Neutrophil (primary cell): ENCODE measurements around the gene TMEM217.

Source experiments
- H3K27ac ChIP-seq: fragments of 200-600 bp; sonication (generic); 2 replicates; pipeline ENCODE4 v1.5.1; 2016; ENCODE audit warnings: mild to moderate bottlenecking, moderate library complexity
- H3K27me3 ChIP-seq: fragments of 200-600 bp; sonication (generic); 2 replicates; pipeline ENCODE4 v1.6.0; 2016; ENCODE audit warnings: mild to moderate bottlenecking
- H3K36me3 ChIP-seq: fragments of 200-600 bp; sonication (generic); 2 replicates; pipeline ENCODE4 v1.5.1; 2017
- H3K4me1 ChIP-seq, 2 experiments: fragments of 200-600 bp in 1 of 2; sonication (generic) in 1 of 2; 1 replicate in 1 of 2; 2 replicates in 1 of 2; pipeline versions ENCODE4 v1.5.1 to v1.6.1; 2013 to 2016; ENCODE audit warnings: low read depth in 1 of 2, low read length in 1 of 2, mild to moderate bottlenecking in 1 of 2, moderate library complexity in 1 of 2; ENCODE audit not compliant: control insufficient read depth in 1 of 2, insufficient read depth in 1 of 2
- H3K4me3 ChIP-seq, 2 experiments: fragments of 200-600 bp in 1 of 2; sonication (generic) in 1 of 2; 1 replicate in 1 of 2; 2 replicates in 1 of 2; pipeline ENCODE4 v1.5.1; 2013 to 2016; ENCODE audit warnings: low read depth in 1 of 2, low read length in 1 of 2, mild to moderate bottlenecking in 1 of 2, moderate library complexity in 1 of 2
- H3K9me3 ChIP-seq: fragments of 200-600 bp; sonication (generic); 2 replicates; pipeline ENCODE4 v1.5.1; 2016
- CTCF ChIP-seq: fragments of 200-600 bp; sonication (generic); IDR thresholded peaks from 2 replicates; pipeline ENCODE4 v1.5.1; 2016; ENCODE audit warnings: antibody characterized with exemption

The TMEM217 gene

GRCh38 chr6:37293426-37293825 is 35.5 kb upstream of the TMEM217 start:
- TF ChIP-seq CTCF: no peak
- Histone ChIP-seq H3K27ac (no peak overlapping the region), H3K27me3 (no peaks in the 10 kb centered on the region), H3K4me3 (no peak overlapping the region), H3K36me3 (peaks cover 75% of the 10 kb centered on the region), H3K9me3 (no peaks in the 10 kb centered on the region), H3K4me1 (no peaks in the 10 kb centered on the region)

DNA sequence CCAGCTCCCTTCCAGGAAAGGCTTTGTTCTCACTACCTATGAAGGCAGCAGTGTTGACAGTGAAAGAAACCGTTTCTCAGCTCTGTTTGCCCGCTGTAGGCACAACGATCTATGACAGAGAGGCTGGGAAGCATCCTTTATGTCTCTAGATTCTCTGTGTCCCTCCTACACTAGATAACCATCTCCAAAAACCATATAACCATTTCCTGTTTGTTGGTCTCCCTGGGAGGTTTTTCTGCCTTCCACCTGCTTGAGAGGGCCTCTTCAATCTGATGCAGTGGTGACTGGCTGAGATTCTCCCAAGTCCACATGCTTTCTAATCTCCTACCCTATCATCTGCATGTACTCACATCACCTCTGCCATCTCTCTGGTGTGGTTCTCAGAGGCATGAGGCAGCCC is 32.0 kb upstream of the TMEM217 start:
- Histone ChIP-seq H3K36me3 (peaks cover 82% of the 10 kb centered on the region), H3K4me1 (no peaks in the 10 kb centered on the region), H3K4me3 (no peak overlapping the region), H3K27me3 (no peaks in the 10 kb centered on the region), H3K9me3 (no peaks in the 10 kb centered on the region), H3K27ac (no peak overlapping the region)
- TF ChIP-seq CTCF: no peak

- Histone ChIP-seq H3K36me3 (peaks cover 82% of the 10 kb centered on the region), H3K4me3 (no peak overlapping the region), H3K27me3 (no peaks in the 10 kb centered on the region), H3K27ac (no peak overlapping the region), H3K4me1 (no peaks in the 10 kb centered on the region), H3K9me3 (no peaks in the 10 kb centered on the region)
- no peak for TF ChIP-seq CTCF
Observed at GRCh38 chr6:37288247-37288646, 30.3 kb upstream of the TMEM217 start.

GRCh38 chr6:37287519-37288157 is 29.7 kb upstream of the TMEM217 start:
- no peak overlapping the region for H3K4me3 ChIP-seq
- no peaks in the 10 kb centered on the region for H3K27me3 ChIP-seq
- no peak for TF ChIP-seq CTCF
- no peaks in the 10 kb centered on the region for H3K4me1 ChIP-seq
- peaks cover 83% of the 10 kb centered on the region for H3K36me3 ChIP-seq
- no peaks in the 10 kb centered on the region for H3K9me3 ChIP-seq
- no peak overlapping the region for H3K27ac ChIP-seq

GRCh38 chr6:37285861-37286311 is 27.9 kb upstream of the TMEM217 start:
- Histone ChIP-seq H3K27me3 (no peaks in the 10 kb centered on the region), H3K9me3 (no peaks in the 10 kb centered on the region), H3K4me3 (no peak overlapping the region), H3K4me1 (peaks cover 12 to 17% of the 10 kb centered on the region in 2 experiments), H3K27ac (no peak overlapping the region), H3K36me3 (peaks cover 68% of the 10 kb centered on the region)
- no peak for TF ChIP-seq CTCF
